A673 (cell line): ENCODE data around the gene CPNE8. TPM values are rescaled to one million over a fixed set of nuclear protein-coding genes. Genes with fewer than 3 reads are reported as not detected.
A peak's percentile ranks its signal among the peaks of the same experiment; 100 is the strongest.

Experiments
- Bru-seq: library from RNA; stranded (reverse); fragments of 400-500 nt; gene quantifications from one replicate; lab custom pipeline; 2021; lab: Mats Ljungman, UMichigan
- BruChase-seq, 2 experiments: library from RNA; stranded (reverse); fragments of 400-500 nt; gene quantifications; one replicate each; lab custom pipeline; 2021; lab: Mats Ljungman, UMichigan
- BruUV-seq: library from RNA; stranded (reverse); fragments of 400-500 nt; replicated peaks from 2 replicates; lab custom pipeline; 2021; lab: Mats Ljungman, UMichigan
- CTCF ChIA-PET: fragments of 300-600 bp; sonication (Branson Sonifier 250); formaldehyde crosslinking; loops from one replicate; lab custom pipeline; 2022; ENCODE audit warnings: antibody characterized with exemption; lab: Charles Lee
- POLR2A ChIA-PET: fragments of 300-600 bp; sonication (Branson Sonifier 250); formaldehyde crosslinking; loops from one replicate; lab custom pipeline; 2022; ENCODE audit warnings: antibody characterized with exemption; ENCODE audit not compliant: low non-redundant PET; lab: Charles Lee
- DNase-seq: peaks from one replicate; pipeline ENCODE4 v3.0.0-alpha.2; 2015; ENCODE audit warnings: low spot score
- H3K27ac ChIP-seq: fragments of 200-600 bp; sonication (generic); 2 replicates; pipeline ENCODE4 v1.5.1; 2016; ENCODE audit warnings: mixed run types, low read depth, mild to moderate bottlenecking, mixed read lengths, antibody characterized with exemption, low read length; ENCODE audit not compliant: poor library complexity, severe bottlenecking
- H3K27me3 ChIP-seq: fragments of 200-600 bp; sonication (generic); replicated peaks from 2 replicates; pipeline ENCODE4 v1.6.1; 2017; ENCODE audit warnings: mixed run types, low read depth, mild to moderate bottlenecking, mixed read lengths, antibody characterized with exemption, low read length; ENCODE audit not compliant: insufficient read depth, poor library complexity
- H3K36me3 ChIP-seq: fragments of 200-600 bp; sonication (generic); 2 replicates; pipeline ENCODE4 v1.6.1; 2016; ENCODE audit warnings: mixed run types, mild to moderate bottlenecking, mixed read lengths, antibody characterized with exemption, low read length; ENCODE audit not compliant: insufficient read depth, poor library complexity, severe bottlenecking
- H3K4me1 ChIP-seq: fragments of 200-600 bp; sonication (generic); 2 replicates; pipeline ENCODE4 v1.6.1; 2017; ENCODE audit warnings: mixed run types, mild to moderate bottlenecking, mixed read lengths, antibody characterized with exemption, low read length; ENCODE audit not compliant: insufficient read depth, poor library complexity, severe bottlenecking
- H3K4me3 ChIP-seq: fragments of 200-600 bp; sonication (generic); 2 replicates; pipeline ENCODE4 v1.5.1; 2016; ENCODE audit warnings: low read depth, mixed run types, mild to moderate bottlenecking, mixed read lengths, low read length; ENCODE audit not compliant: poor library complexity, severe bottlenecking
- H3K9me3 ChIP-seq: fragments of 200-600 bp; sonication (generic); 2 replicates; pipeline ENCODE4 v1.6.1; 2016; ENCODE audit warnings: mixed run types, low read depth, mild to moderate bottlenecking, mixed read lengths, antibody characterized with exemption, low read length; ENCODE audit not compliant: poor library complexity, severe bottlenecking
- EZH2 ChIP-seq: fragments of 200-600 bp; sonication (generic); IDR thresholded peaks from 2 replicates; pipeline ENCODE4 v1.6.1; 2017; ENCODE audit warnings: borderline replicate concordance, low read depth, mild to moderate bottlenecking, mixed read lengths, antibody characterized with exemption, low read length; ENCODE audit not compliant: poor library complexity, severe bottlenecking
- intact Hi-C: fragments of 100-400 bp; cut with micrococcal nuclease; formaldehyde crosslinking; loops from one replicate; pipeline ENCODE4 v1.10.0; 2022; ENCODE audit not compliant: unreplicated experiment
- long read RNA-seq: library from polyadenylated mRNA; stranded (forward); transcript quantifications from one replicate; pipeline ENCODE4 v2.0.0, GENCODE V29; 2022
- total RNA-seq: library from RNA; stranded (reverse); gene quantifications from 2 replicates; pipeline ENCODE4 v1.2.3, GENCODE V29; 2021
- TF ChIP-seq, protein P1 (sequence below): fragments of 300-800, 200-600 bp; sonication (generic); conservative IDR thresholded peaks from 2 replicates; pipeline ENCODE4 v1.5.1; 2017; ENCODE audit warnings: low read depth, mild to moderate bottlenecking, antibody characterized with exemption, low read length, moderate library complexity, mixed read lengths

Gene CPNE8
- total RNA-seq (0.90 and 1.3 TPM in 2 replicates), Bru-seq, nascent RNA (percentile 33 among the genes with signal in this experiment), BruChase-seq, experiment 1, labeled RNA remaining after a 2-hour chase (percentile 23 among the genes with signal in this experiment), BruChase-seq, experiment 2, labeled RNA remaining after a 6-hour chase (percentile 19 among the genes with signal in this experiment)
- long read RNA-seq, result 0 reads

DNA sequence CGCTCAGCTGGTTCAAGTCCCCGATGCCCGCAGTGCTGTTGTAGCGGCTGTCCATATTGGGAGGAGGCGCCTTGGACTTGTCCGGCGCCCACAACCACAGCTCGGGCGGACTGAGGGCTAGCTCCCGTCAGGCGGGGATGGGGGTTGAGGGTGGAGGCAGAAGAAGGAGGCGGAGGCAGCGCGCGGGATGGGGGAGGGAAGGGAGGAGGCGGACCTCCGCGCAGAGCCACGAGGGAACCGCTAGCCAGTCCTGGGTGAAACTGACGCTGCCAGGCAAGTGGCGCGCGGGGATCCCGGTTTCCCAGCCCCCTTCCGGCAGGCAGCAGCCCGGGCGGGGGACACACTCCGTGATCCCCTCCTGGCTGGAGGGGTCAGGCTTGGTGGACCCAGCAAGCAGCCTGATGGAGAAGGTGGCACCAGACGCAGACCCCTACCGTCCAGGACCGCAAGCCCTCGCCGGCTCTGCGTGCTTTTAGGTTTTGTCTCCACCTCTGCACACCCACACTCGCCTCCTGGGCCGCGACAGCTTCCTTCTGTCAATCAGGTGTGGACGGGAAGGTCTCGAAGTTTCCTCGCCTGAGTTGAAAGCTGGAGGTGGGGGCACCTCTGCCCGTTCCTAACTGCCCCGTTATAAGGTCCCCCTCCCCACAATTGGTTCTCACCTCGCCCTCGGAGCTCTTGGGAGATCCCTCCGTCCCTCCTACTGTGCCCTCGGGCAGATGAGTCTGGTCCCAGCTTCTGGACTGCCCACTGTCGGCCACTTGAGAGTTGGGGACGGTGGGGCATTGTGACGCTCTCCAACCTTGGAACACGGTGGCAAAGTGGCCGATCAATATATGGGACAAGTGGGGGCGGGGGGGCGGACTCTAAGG is at the start of gene CPNE8:
Gene CPNE8, minus strand, starts transcription at position 112 of the 872 bp plus-strand sequence. Its CDS starts 57 bp downstream, at position 55.
- H3K27ac ChIP-seq, result no peak within 1 kb of the TSS
- no peaks in the 10 kb centered on the region for H3K36me3 ChIP-seq
- POLR2A ChIA-PET, result no interaction called here
- intact Hi-C loops, result loop anchor here (1.0 to 5.0 kb wide), 3 partner anchors 83 to 367 kb away; no protein-coding TSS in a partner anchor
- BruUV-seq, result no TSS peak
- H3K9me3 ChIP-seq, result no peaks in the 10 kb centered on the region
- TF ChIP-seq, protein P1, sequence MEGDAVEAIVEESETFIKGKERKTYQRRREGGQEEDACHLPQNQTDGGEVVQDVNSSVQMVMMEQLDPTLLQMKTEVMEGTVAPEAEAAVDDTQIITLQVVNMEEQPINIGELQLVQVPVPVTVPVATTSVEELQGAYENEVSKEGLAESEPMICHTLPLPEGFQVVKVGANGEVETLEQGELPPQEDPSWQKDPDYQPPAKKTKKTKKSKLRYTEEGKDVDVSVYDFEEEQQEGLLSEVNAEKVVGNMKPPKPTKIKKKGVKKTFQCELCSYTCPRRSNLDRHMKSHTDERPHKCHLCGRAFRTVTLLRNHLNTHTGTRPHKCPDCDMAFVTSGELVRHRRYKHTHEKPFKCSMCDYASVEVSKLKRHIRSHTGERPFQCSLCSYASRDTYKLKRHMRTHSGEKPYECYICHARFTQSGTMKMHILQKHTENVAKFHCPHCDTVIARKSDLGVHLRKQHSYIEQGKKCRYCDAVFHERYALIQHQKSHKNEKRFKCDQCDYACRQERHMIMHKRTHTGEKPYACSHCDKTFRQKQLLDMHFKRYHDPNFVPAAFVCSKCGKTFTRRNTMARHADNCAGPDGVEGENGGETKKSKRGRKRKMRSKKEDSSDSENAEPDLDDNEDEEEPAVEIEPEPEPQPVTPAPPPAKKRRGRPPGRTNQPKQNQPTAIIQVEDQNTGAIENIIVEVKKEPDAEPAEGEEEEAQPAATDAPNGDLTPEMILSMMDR, result no peak
- TF ChIP-seq EZH2, result no peak
- peak within 1 kb of the TSS; percentile 43 for H3K4me3 ChIP-seq
- peak; percentile 10 for DNase-seq
- peaks cover 15% of the 10 kb centered on the region for H3K27me3 ChIP-seq
- CTCF ChIA-PET, result interaction anchor here (0.7 to 3.0 kb wide), 8 partner anchors 9 to 942 kb away, joined by 3 to 9 read pairs (median 5); no protein-coding TSS in a partner anchor
- H3K4me1 ChIP-seq, result no peaks in the 10 kb centered on the region

DNA sequence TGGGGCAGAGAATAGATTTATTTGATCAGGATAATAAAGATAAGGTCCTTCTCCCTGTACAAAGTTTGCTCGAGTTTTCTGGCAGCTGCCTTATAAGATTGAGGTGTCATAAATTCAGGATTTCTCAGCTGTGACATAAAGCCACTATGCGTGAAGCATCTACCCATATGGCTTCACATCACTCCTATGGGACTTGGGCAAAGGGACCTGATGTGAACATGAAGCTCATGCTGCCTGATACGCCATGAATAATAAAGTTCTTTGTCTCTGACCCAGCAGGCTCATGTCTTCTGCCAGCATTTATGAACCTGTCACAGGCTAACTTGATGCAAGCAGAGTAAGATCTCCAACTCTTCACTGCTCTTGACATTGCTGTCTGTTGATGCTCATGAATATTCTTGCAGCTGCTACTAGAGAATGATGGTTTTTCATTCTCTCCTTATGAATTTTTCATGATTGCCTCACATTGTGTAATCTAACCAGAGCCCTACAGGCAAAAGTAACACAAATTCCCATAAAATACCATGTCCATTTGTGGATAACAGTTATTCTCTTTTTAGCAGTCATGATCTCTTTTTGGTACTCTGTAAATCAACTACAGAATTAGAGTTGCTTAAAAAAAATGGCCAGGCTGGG is 49.0 kb upstream of the CPNE8 start:
- H3K27me3 ChIP-seq, result no peaks in the 10 kb centered on the region
- no TSS peak for BruUV-seq
- TF ChIP-seq, protein P1, result no peak
- no peak for TF ChIP-seq EZH2
- intact Hi-C loops, result no loop called here
- H3K9me3 ChIP-seq, result no peaks in the 10 kb centered on the region
- H3K4me1 ChIP-seq, result no peaks in the 10 kb centered on the region
- CTCF ChIA-PET, result no interaction called here
- POLR2A ChIA-PET, result no interaction called here
- no peak overlapping the region for H3K4me3 ChIP-seq
- no peak for DNase-seq
- H3K36me3 ChIP-seq, result no peaks in the 10 kb centered on the region
- H3K27ac ChIP-seq, result no peak overlapping the region

DNA sequence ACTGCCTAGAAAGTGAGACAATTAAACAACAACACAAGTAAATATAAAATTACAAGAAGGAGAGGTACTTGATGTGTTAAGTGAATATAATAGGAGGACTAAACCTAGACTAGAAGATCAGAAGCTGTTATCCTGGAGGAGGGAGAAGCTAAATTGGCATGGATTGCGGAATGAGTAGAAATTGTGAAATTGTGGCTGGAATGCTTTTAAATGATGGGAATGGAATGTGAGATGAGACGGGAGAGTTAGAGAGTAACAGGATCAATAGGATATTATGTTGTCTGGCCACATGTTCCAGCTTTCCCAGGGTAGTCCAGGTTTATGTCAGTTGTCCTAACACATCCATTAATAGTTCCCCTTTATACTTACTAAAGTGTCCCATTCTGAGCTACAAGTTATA is 44.0 kb upstream of the CPNE8 start:
- Histone ChIP-seq H3K4me3 (no peak overlapping the region), H3K27ac (no peak overlapping the region), H3K4me1 (no peaks in the 10 kb centered on the region), H3K27me3 (no peaks in the 10 kb centered on the region), H3K9me3 (no peaks in the 10 kb centered on the region), H3K36me3 (no peaks in the 10 kb centered on the region)
- ChIA-PET CTCF (no interaction called here), POLR2A (no interaction called here)
- intact Hi-C loops, result no loop called here
- TF ChIP-seq EZH2, result no peak
- TF ChIP-seq, protein P1, result no peak
- DNase-seq, result no peak
- no TSS peak for BruUV-seq
